Testis (tissue), 2 donors: ENCODE measurements around the gene TBX20.
"Not testable (repeated sequence)": the region's sequence is repeated elsewhere in the genome, so short reads cannot be mapped to it uniquely, and the experiment has no call there.

Experiments used
- POLR2A ChIP-seq: fragments of 450-650 bp; IDR thresholded peaks from one replicate; pipeline ENCODE4 v1.6.1; 2017; ENCODE audit warnings: antibody characterized with exemption, mild to moderate bottlenecking, moderate library complexity
- TF ChIP-seq, protein P1 (sequence below), 3 experiments: fragments of 450-650 bp in 2 of 3; fragments of 200-600 bp in 1 of 3; sonication (generic) in 1 of 3; IDR thresholded peaks; one replicate each; pipeline ENCODE4 v1.5.1; 2016 to 2019; ENCODE audit warnings: antibody characterized with exemption in 3 of 3, mild to moderate bottlenecking in 2 of 3, moderate library complexity in 1 of 3

DNA sequence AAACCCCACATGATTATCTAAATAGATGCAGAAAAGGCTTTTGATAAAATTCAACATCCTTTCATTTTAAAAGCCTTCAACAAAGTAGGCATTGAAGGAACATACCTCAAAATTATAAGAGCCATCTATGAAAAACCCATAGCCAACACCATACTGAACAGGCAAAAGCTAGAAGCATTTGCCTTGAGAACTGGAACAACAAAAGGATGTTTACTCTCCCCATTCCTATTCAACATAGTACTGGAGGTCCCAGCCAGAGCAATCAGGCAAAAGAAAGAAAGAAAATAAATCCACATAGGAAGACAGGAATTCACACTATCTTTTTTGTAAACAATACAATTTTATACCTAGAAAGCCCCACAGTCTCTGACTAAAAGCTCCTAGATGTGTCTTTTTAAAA, 86.2 kb downstream of the TBX20 start:
- TF ChIP-seq, protein P1, sequence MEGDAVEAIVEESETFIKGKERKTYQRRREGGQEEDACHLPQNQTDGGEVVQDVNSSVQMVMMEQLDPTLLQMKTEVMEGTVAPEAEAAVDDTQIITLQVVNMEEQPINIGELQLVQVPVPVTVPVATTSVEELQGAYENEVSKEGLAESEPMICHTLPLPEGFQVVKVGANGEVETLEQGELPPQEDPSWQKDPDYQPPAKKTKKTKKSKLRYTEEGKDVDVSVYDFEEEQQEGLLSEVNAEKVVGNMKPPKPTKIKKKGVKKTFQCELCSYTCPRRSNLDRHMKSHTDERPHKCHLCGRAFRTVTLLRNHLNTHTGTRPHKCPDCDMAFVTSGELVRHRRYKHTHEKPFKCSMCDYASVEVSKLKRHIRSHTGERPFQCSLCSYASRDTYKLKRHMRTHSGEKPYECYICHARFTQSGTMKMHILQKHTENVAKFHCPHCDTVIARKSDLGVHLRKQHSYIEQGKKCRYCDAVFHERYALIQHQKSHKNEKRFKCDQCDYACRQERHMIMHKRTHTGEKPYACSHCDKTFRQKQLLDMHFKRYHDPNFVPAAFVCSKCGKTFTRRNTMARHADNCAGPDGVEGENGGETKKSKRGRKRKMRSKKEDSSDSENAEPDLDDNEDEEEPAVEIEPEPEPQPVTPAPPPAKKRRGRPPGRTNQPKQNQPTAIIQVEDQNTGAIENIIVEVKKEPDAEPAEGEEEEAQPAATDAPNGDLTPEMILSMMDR (IDR thresholded peaks at IDR 0.05): not testable (repeated sequence)
- TF ChIP-seq POLR2A: not testable (repeated sequence)
